Lower leg skin (tissue), 3 donors: ENCODE data around the gene GRK3.

Source experiments
- CTCF ChIP-seq, 3 donors: fragments of 450-650 bp; IDR thresholded peaks; one replicate each; pipeline ENCODE4 v1.5.1; 2016; ENCODE audit warnings: antibody characterized with exemption in 3 of 3, mild to moderate bottlenecking in 3 of 3, moderate library complexity in 2 of 3
- POLR2A ChIP-seq, 2 donors: fragments of 450-650 bp; IDR thresholded peaks; one replicate each; pipeline ENCODE4 v1.6.1; 2016 to 2017; ENCODE audit warnings: antibody characterized with exemption in 2 of 2, mild to moderate bottlenecking in 1 of 2, moderate library complexity in 1 of 2

- TF ChIP-seq CTCF (IDR thresholded peaks at IDR 0.05) (no peak), POLR2A (IDR thresholded peaks at IDR 0.05) (no peak)
Measured at GRCh38 chr22:25658633-25659032, 94.2 kb downstream of the GRK3 start.
